ENCODE data around the gene PEG3.

DNA sequence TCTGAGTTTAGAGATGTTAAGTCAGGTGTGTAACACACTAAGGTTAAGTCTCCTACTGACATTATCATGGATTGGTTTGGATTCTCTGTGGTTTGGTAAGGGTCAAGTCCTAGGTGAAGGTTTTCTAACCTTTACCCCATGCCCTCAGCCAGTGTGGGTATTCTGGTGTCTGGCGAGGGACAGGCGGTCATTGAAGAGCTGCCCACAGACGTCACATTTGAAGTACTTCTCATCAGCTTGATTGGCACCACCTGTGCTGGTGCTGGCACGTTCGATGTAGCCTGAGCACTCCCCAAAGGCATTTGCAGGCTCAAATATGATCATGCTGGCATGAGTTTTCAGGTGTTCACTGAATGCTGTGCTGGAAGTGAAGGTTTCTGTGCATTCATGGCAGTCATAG lies 27.0 kb downstream of the PEG3 start:
- TF ChIP-seq, protein P1, sequence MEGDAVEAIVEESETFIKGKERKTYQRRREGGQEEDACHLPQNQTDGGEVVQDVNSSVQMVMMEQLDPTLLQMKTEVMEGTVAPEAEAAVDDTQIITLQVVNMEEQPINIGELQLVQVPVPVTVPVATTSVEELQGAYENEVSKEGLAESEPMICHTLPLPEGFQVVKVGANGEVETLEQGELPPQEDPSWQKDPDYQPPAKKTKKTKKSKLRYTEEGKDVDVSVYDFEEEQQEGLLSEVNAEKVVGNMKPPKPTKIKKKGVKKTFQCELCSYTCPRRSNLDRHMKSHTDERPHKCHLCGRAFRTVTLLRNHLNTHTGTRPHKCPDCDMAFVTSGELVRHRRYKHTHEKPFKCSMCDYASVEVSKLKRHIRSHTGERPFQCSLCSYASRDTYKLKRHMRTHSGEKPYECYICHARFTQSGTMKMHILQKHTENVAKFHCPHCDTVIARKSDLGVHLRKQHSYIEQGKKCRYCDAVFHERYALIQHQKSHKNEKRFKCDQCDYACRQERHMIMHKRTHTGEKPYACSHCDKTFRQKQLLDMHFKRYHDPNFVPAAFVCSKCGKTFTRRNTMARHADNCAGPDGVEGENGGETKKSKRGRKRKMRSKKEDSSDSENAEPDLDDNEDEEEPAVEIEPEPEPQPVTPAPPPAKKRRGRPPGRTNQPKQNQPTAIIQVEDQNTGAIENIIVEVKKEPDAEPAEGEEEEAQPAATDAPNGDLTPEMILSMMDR (conservative IDR thresholded peaks at IDR 0.05) = no peak
- TF ChIP-seq ZFX (IDR thresholded peaks at IDR 0.05) = no peak

All from C4-2B (cell line).